ENCODE measurements around the gene RYR2.

RYR2 gene

GRCh38 chr1:237239248-237239647 is 197.3 kb downstream of the RYR2 start:
- no peak for TF ChIP-seq CTCF (IDR thresholded peaks at IDR 0.05; ENCODE audit: borderline replicate concordance, insufficient read depth, low read depth, low read length)
- H3K4me3 ChIP-seq (ENCODE audit: low read depth, low read length), result no peak overlapping the region

DNA sequence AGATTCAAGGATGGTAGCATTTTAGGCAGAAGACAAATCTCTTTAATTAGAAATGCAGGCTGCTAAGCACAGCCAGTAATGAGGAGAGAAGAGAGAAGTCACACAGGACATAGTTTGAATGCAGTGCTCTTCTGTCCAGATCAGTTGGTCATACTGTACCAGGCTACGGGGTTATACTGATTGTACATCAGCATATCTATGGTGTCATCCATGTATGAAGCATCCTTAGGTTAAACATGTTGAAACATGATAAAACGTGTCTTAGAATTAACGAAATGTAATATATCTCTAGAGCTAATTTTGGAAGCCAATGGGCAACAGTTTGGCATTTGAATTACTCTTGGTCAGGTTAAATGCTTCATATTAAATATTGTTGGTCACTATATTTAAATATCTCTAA is 199.1 kb downstream of the RYR2 start:
- no peak overlapping the region for H3K4me3 ChIP-seq (ENCODE audit: low read depth, low read length)
- TF ChIP-seq CTCF (IDR thresholded peaks at IDR 0.05; ENCODE audit: borderline replicate concordance, insufficient read depth, low read depth, low read length), result no peak

DNA sequence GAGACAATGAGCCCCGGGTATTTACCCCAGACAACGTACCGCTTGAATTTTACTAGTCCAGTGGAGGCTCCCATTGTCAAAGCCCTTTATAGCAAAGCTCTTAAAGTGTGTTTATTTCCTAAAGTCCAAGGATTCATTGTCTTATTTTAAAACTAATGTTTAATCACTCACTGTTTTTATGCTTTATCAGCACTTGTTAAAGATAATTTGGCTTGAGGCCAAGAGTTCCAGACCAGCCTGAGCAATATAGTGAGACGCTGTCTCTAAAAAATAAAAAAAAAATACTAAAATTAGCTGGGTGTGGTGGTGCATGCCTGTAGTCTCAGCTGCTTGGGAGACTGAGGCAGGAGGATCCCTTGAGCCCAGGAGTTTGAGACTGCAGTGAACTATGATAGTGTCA is 202.8 kb downstream of the RYR2 start:
- H3K4me3 ChIP-seq (ENCODE audit: low read depth, low read length), result no peak overlapping the region
- no peak for TF ChIP-seq CTCF (IDR thresholded peaks at IDR 0.05; ENCODE audit: borderline replicate concordance, insufficient read depth, low read depth, low read length)

DNA sequence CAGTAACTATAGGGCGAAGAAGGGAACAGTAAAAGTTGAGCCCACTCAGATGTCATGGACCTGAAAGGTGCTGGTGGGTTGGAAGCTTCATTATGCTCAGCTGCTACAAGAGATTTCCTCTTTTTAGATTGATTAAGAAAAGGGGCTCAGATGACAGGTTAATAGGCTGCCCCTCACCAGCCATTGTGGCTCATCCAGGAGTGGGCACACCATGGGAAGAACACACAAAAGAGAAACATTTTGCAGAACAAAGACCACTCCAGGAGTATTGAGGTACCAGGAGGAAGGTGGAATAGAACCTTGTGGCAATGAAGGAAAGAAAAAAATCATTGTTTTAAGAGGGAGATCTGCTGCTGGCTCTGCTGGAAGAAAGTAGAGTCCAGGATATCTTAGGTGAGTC is 205.5 kb downstream of the RYR2 start:
- TF ChIP-seq CTCF (IDR thresholded peaks at IDR 0.05; ENCODE audit: borderline replicate concordance, insufficient read depth, low read depth, low read length), result no peak
- H3K4me3 ChIP-seq (ENCODE audit: low read depth, low read length), result no peak overlapping the region

DNA sequence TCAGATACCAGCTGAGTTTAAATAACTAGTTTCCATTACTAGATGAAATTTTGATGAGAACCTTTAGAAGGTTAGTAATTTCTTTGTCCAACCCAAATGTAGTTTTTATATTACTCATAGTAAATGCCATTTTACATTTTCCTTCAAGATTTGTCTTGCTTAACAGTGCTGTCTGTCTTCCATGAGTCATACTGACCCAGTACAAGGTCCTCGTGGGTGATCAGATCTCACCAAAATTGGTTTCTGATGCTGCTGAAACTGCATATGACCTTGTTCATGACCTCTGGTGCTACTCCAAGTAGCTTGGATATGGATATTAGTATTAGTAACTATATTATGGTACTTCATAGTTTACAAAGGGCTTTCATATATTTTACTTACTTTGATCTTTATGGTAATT is 207.1 kb downstream of the RYR2 start:
- H3K4me3 ChIP-seq (ENCODE audit: low read depth, low read length), result no peak overlapping the region
- TF ChIP-seq CTCF (IDR thresholded peaks at IDR 0.05; ENCODE audit: borderline replicate concordance, insufficient read depth, low read depth, low read length), result no peak

- no peak overlapping the region for H3K4me3 ChIP-seq (ENCODE audit: low read depth, low read length)
- no peak for TF ChIP-seq CTCF (IDR thresholded peaks at IDR 0.05; ENCODE audit: borderline replicate concordance, insufficient read depth, low read depth, low read length)
Measured at GRCh38 chr1:237250055-237250454, 208.1 kb downstream of the RYR2 start.

DNA sequence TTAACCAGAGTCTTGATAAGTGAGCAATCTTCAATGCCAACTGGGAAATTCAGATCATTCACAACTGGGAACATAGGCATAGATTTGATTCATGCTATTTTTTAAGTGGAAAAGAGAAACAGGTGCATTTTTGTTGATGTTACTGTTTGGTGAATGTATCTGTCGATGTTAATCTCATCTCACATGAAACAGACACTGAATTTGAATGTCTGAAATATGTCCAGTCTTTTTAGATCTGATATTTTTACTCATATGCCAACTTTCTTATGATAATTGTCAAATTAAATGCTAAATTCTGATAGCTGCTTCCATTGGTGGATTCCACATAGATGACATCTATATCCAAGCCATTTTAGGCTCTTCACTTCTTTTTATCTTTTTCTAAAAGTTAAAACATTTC is 213.1 kb downstream of the RYR2 start:
- H3K4me3 ChIP-seq (ENCODE audit: low read depth, low read length), result no peak overlapping the region
- no peak for TF ChIP-seq CTCF (IDR thresholded peaks at IDR 0.05; ENCODE audit: borderline replicate concordance, insufficient read depth, low read depth, low read length)
